H1 (cell line): ENCODE data around the gene GSTT2. TPM values are rescaled to one million over a fixed set of nuclear protein-coding genes. Genes with fewer than 3 reads are reported as not detected.
"Not testable (repeated sequence)": the region's sequence is repeated elsewhere in the genome, so short reads cannot be mapped to it uniquely, and the experiment has no call there.

Experiments
- CTCF ChIA-PET: fragments of 300-600 bp; sonication (Branson Sonifier 250); formaldehyde crosslinking; loops from one replicate; lab custom pipeline; 2021; ENCODE audit not compliant: partially characterized antibody; lab: Charles Lee
- POLR2A ChIA-PET: fragments of 300-600 bp; sonication (Branson Sonifier 250); formaldehyde crosslinking; loops from one replicate; lab custom pipeline; 2021; ENCODE audit warnings: inconsistent platforms; ENCODE audit not compliant: partially characterized antibody; lab: Charles Lee
- DNase-seq, 2 experiments: peaks; one replicate each; pipeline versions ENCODE4 v3.0.0 to v3.0.0-alpha.2; 2010 to 2022; ENCODE audit warnings: low spot score in 2 of 2, low read depth in 1 of 2, mixed read lengths in 1 of 2
- FAIRE-seq: peaks from 2 replicates; lab custom pipeline; 2011; peaks lifted over from hg19 to GRCh38; lab: Jason Lieb, UNC
- H2AFZ ChIP-seq: 2 replicates; pipeline ENCODE4 v1.8.1; 2012; ENCODE audit warnings: low read length, inconsistent platforms
- H2AK5ac ChIP-seq: 2 replicates; pipeline ENCODE4 v1.6.1; 2013; ENCODE audit warnings: low read depth, low read length
- H2BK120ac ChIP-seq: replicated peaks from 2 replicates; pipeline ENCODE3; 2013; ENCODE audit warnings: low read depth, low read length, inconsistent platforms
- H2BK12ac ChIP-seq: 2 replicates; pipeline ENCODE4 v1.6.1; 2013; ENCODE audit warnings: low read depth, low read length
- H2BK15ac ChIP-seq: 2 replicates; pipeline ENCODE4 v1.6.1; 2013; ENCODE audit warnings: low read length
- H2BK20ac ChIP-seq: 2 replicates; pipeline ENCODE4 v1.6.1; 2013; ENCODE audit warnings: low read length
- H2BK5ac ChIP-seq: 2 replicates; pipeline ENCODE4 v1.6.1; 2013; ENCODE audit warnings: low read depth, low read length
- H3K14ac ChIP-seq: 2 replicates; pipeline ENCODE4 v1.6.1; 2013; ENCODE audit warnings: inconsistent platforms; ENCODE audit not compliant: insufficient read length
- H3K18ac ChIP-seq: 2 replicates; pipeline ENCODE4 v1.6.1; 2013; ENCODE audit warnings: low read length; ENCODE audit errors: extremely low read depth
- H3K23ac ChIP-seq: 2 replicates; pipeline ENCODE4 v1.6.1; 2013; ENCODE audit warnings: inconsistent platforms; ENCODE audit not compliant: insufficient read length
- H3K23me2 ChIP-seq: 2 replicates; pipeline ENCODE4 v1.6.1; 2013; ENCODE audit warnings: low read depth, low read length
- H3K27ac ChIP-seq: 2 replicates; pipeline ENCODE4 v1.6.1; 2011; ENCODE audit warnings: low read depth, low read length, inconsistent platforms
- H3K27me3 ChIP-seq, 4 experiments: replicated peaks in 1 of 4; 1 replicate in 1 of 4; 2 replicates in 3 of 4; pipeline versions ENCODE4 v1.6.1 to v1.8.1; 2011 to 2013; ENCODE audit warnings: low read length in 3 of 4, mild to moderate bottlenecking in 3 of 4, inconsistent platforms in 2 of 4, mixed read lengths in 2 of 4, moderate library complexity in 1 of 4; ENCODE audit not compliant: control insufficient read depth in 3 of 4, insufficient read depth in 3 of 4; ENCODE audit errors: extremely low read depth in 1 of 4
- H3K36me3 ChIP-seq, 4 experiments: 2 replicates each; pipeline versions ENCODE4 v1.6.1 to v1.8.1; 2011 to 2013; ENCODE audit warnings: mild to moderate bottlenecking in 4 of 4, low read length in 3 of 4, moderate library complexity in 2 of 4, control low read depth in 1 of 4, inconsistent platforms in 1 of 4; ENCODE audit not compliant: insufficient read depth in 4 of 4, control insufficient read depth in 2 of 4
- H3K4ac ChIP-seq: replicated peaks from 2 replicates; pipeline ENCODE3; 2013; ENCODE audit warnings: low read length, low read depth, mixed read lengths, inconsistent platforms; ENCODE audit not compliant: insufficient read length
- H3K4me1 ChIP-seq, 4 experiments: replicated peaks in 1 of 4; 1 replicate in 1 of 4; 2 replicates in 3 of 4; pipeline versions ENCODE4 v1.6.1 to v1.8.1; 2011 to 2013; ENCODE audit warnings: low read length in 3 of 4, inconsistent platforms in 2 of 4, mixed read lengths in 1 of 4; ENCODE audit not compliant: insufficient read depth in 4 of 4, control insufficient read depth in 3 of 4
- H3K4me2 ChIP-seq, 2 experiments: 2 replicates each; pipeline versions ENCODE4 v1.6.1 to v1.8.1; 2011 to 2013; ENCODE audit warnings: low read depth in 2 of 2, low read length in 2 of 2, control low read depth in 1 of 2, inconsistent platforms in 1 of 2, mild to moderate bottlenecking in 1 of 2; ENCODE audit not compliant: insufficient read depth in 1 of 2
- H3K4me3 ChIP-seq, 4 experiments: fragments of 200-600, 300-600 bp in 1 of 4; sonication (generic), shearing (Covaris generic), sonication (Bioruptor Twin) in 1 of 4; 2 replicates each; pipeline versions ENCODE4 v1.5.1 to v1.8.1; 2011 to 2016; ENCODE audit warnings: low read length in 4 of 4, low read depth in 3 of 4, control low read depth in 2 of 4, inconsistent platforms in 2 of 4, mild to moderate bottlenecking in 2 of 4, mixed read lengths in 1 of 4, moderate library complexity in 1 of 4; ENCODE audit not compliant: insufficient read depth in 2 of 4; ENCODE audit errors: extremely low read depth in 1 of 4
- H3K56ac ChIP-seq: replicated peaks from 2 replicates; pipeline ENCODE3; 2013; ENCODE audit warnings: low read depth, mild to moderate bottlenecking, mixed read lengths, low read length, inconsistent platforms; ENCODE audit not compliant: insufficient read length
- H3K79me1 ChIP-seq: 2 replicates; pipeline ENCODE4 v1.6.1; 2013; ENCODE audit warnings: low read depth, low read length, control low read depth
- H3K79me2 ChIP-seq, 2 experiments: 2 replicates each; pipeline versions ENCODE4 v1.6.1 to v1.8.1; 2012 to 2013; ENCODE audit warnings: low read length in 2 of 2, mild to moderate bottlenecking in 2 of 2, inconsistent platforms in 1 of 2; ENCODE audit not compliant: insufficient read depth in 2 of 2, control insufficient read depth in 1 of 2
- H3K9ac ChIP-seq, 4 experiments: replicated peaks in 1 of 4; 1 replicate in 1 of 4; 2 replicates in 3 of 4; pipeline versions ENCODE4 v1.6.1 to v1.8.1; 2011 to 2013; ENCODE audit warnings: low read depth in 3 of 4, low read length in 3 of 4, control low read depth in 2 of 4, mild to moderate bottlenecking in 2 of 4, moderate library complexity in 2 of 4, inconsistent platforms in 1 of 4; ENCODE audit errors: extremely low read depth in 1 of 4
- H3K9me3 ChIP-seq, 2 experiments: 2 replicates each; pipeline versions ENCODE4 v1.6.1 to v1.8.1; 2012 to 2013; ENCODE audit warnings: mild to moderate bottlenecking in 2 of 2, moderate library complexity in 2 of 2, control low read depth in 1 of 2, inconsistent platforms in 1 of 2, low read depth in 1 of 2, low read length in 1 of 2, mixed read lengths in 1 of 2; ENCODE audit not compliant: insufficient read depth in 2 of 2
- H4K20me1 ChIP-seq, 2 experiments: replicated peaks in 1 of 2; 2 replicates each; pipeline versions ENCODE3 to v1.8.1; 2011 to 2013; ENCODE audit warnings: inconsistent platforms in 2 of 2, low read length in 2 of 2, mild to moderate bottlenecking in 1 of 2; ENCODE audit not compliant: insufficient read depth in 2 of 2, control insufficient read depth in 1 of 2
- H4K5ac ChIP-seq: 2 replicates; pipeline ENCODE4 v1.6.1; 2013; ENCODE audit warnings: low read length, low read depth, mixed read lengths, inconsistent platforms; ENCODE audit not compliant: insufficient read length
- H4K8ac ChIP-seq: 2 replicates; pipeline ENCODE4 v1.8.0; 2013; ENCODE audit warnings: mild to moderate bottlenecking, moderate library complexity, low read length, inconsistent platforms; ENCODE audit not compliant: insufficient read depth; ENCODE audit errors: extremely low read depth
- H4K91ac ChIP-seq: replicated peaks from 2 replicates; pipeline ENCODE3; 2013; ENCODE audit warnings: low read length, mixed read lengths, inconsistent platforms; ENCODE audit not compliant: insufficient read length
- WGBS, 2 experiments: shearing (Covaris generic) in 1 of 2; methylation state at CpG; one replicate each; pipeline versions ENCODE4 v1.1.6 to v1.1.7; 2013 to 2015; ENCODE audit warnings: low lambda C conversion rate in 2 of 2, mixed read lengths in 2 of 2, inconsistent platforms in 1 of 2, low coverage in 1 of 2, missing lambda C conversion rate in 1 of 2; ENCODE audit not compliant: insufficient replicate concordance in 2 of 2, insufficient coverage in 1 of 2, insufficient read length in 1 of 2; ENCODE audit errors: extremely low coverage in 1 of 2, missing lambda C conversion rate in 1 of 2; 5-methylcytosine and 5-hydroxymethylcytosine counted together
- long read RNA-seq, 2 experiments: library from RNA in 1 of 2; library from capped mRNA in 1 of 2; stranded (forward); transcript quantifications; one replicate each; pipeline ENCODE4 v2.0.0, GENCODE V29; 2021; ENCODE audit warnings: inconsistent platforms in 1 of 2
- polyA minus RNA-seq, 3 experiments: library from RNA; depleted of rRNA, polyadenylated mRNA; stranded (reverse); fragments of >200 nt; gene quantifications; 1 replicate in 2 of 3; 2 replicates in 1 of 3; pipeline ENCODE4 v1.2.3, GENCODE V29; 2011
- polyA plus RNA-seq, 7 experiments: library from polyadenylated mRNA; depleted of rRNA in 3 of 7; stranded (reverse) in 5 of 7; unstranded in 2 of 7; fragments of >200 nt in 5 of 7; fragments of 200-250 nt in 2 of 7; gene quantifications; 1 replicate in 5 of 7; 2 replicates in 1 of 7; 4 replicates in 1 of 7; pipeline versions ENCODE4 v1.2.1 to v1.2.3, GENCODE V29; 2011 to 2013; ENCODE audit warnings: missing spikeins in 2 of 7, mixed read lengths in 2 of 7
- total RNA-seq: library from RNA; stranded (reverse); fragmentation: NEBNext Ultra II Directional; extraction: Animal tissue kit (Norgen Biotek cat#: 25700); gene quantifications from 2 replicates; pipeline ENCODE4 v1.2.1, GENCODE V29; 2021

Gene GSTT2
- total RNA-seq (1.1 and 1.9 TPM in 2 replicates), polyA plus RNA-seq (2011; rRNA removed) (1.2 and 1.5 TPM in 2 replicates), polyA minus RNA-seq (2011; rRNA and poly(A)+ RNA removed) (not detected in 2 replicates)
- 0.59 TPM for polyA plus RNA-seq (2011; cell fraction: cytosol; rRNA removed)
- 2.0 TPM for polyA plus RNA-seq (2011; cell fraction: nucleus; rRNA removed)
- 0.57 to 2.7 TPM (median 1.5 TPM) in 4 replicates for polyA plus RNA-seq (2012, experiment 1 of 2)
- polyA plus RNA-seq (2012, experiment 2 of 2) = 0.68 TPM
- 0.67 TPM for polyA plus RNA-seq (2013, experiment 1 of 2)
- 0.92 TPM for polyA plus RNA-seq (2013, experiment 2 of 2)
- 1.7 TPM for polyA minus RNA-seq (2011; cell fraction: cytosol; rRNA and poly(A)+ RNA removed)
- polyA minus RNA-seq (2011; cell fraction: nucleus; rRNA and poly(A)+ RNA removed) = not detected
- long read RNA-seq, experiment 1 = 0 reads
- long read RNA-seq, experiment 2, partial matches to known transcripts = 1 of 3 reads
- long read RNA-seq, experiment 2, other reads (novel, unspliced or antisense) = 2 of 3 reads

DNA sequence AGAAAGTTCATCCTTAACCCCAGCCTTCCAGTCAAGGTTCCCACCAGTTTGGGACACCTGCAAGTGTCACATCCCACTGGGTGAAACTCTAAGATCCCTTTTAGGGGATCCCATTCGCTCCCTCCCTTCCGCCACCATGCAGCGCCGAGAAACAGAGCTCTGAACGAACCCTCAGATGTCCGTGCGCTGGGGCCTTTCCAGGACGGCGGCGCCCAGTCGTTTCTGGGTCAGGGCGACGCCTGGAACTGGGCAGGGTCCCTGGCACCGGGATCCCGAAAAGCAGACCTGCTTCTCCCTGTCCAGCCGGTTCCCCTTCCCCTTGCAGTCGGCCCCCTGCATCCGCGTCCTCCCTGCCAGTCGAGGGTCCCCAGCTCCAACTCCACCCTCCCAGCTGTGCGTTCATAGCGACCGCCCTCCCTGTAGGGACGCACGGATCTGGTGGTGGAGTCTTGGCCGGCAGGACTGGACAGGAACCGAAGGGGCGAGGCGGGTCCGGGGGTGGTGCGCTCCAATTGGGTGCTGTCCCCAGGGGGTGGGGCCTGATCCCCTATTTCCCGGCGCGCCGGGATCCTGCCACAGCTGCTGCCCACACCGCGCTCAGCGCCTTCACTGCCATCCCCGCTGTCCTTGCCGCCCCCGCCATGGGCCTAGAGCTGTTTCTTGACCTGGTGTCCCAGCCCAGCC lies at the start of gene GSTT2:
GSTT2 (plus strand) TSS at position 578 of the 684 bp plus-strand sequence.
- H3K14ac ChIP-seq, H3K23ac ChIP-seq, H3K56ac ChIP-seq, H2AFZ ChIP-seq, H3K79me1 ChIP-seq, H2AK5ac ChIP-seq, H3K9me3 ChIP-seq, H2BK15ac ChIP-seq, H3K23me2 ChIP-seq, FAIRE-seq, H3K27me3 ChIP-seq, H4K91ac ChIP-seq, H4K5ac ChIP-seq, DNase-seq, H3K79me2 ChIP-seq, CTCF ChIA-PET, H2BK5ac ChIP-seq, H3K9ac ChIP-seq, H3K36me3 ChIP-seq, H3K4me3 ChIP-seq, H3K4ac ChIP-seq, H3K27ac ChIP-seq, POLR2A ChIA-PET, H4K8ac ChIP-seq, H3K18ac ChIP-seq, H4K20me1 ChIP-seq, H2BK12ac ChIP-seq, H3K4me1 ChIP-seq, H2BK20ac ChIP-seq, H2BK120ac ChIP-seq: not testable (repeated sequence)
- peak within 1 kb of the TSS in 1 of 2 experiments; percentile 13; a peak in 1 of 4 replicates for H3K4me2 ChIP-seq
- no CpG with 5 or more reads among the region's 41 CpGs for WGBS, 2 experiments
